T47D (cell line): Measurements from ENCODE around the gene POMT2.

ENCODE experiments used
- DNase-seq, 2 experiments: peaks; one replicate each; pipeline versions ENCODE4 v3.0.0 to v3.0.0-alpha.2; 2011 to 2012; ENCODE audit warnings: low read depth in 1 of 2, low spot score in 1 of 2
- JUND ChIP-seq: IDR thresholded peaks from 2 replicates; pipeline ENCODE4 v1.6.1; 2012; ENCODE audit warnings: low read depth
- in situ Hi-C: cut with HindIII; loops from 2 replicates; pipeline ENCODE4 v1.10.0; 2016; ENCODE audit warnings: low sequenced_read_pairs, low pct_unique_long_range_greater_than_20kb

Gene POMT2

GRCh38 chr14:77238356-77238755 is 82.3 kb downstream of the POMT2 start:
- no peak for DNase-seq
- in situ Hi-C loops, result no loop called here
- TF ChIP-seq JUND, result no peak

- in situ Hi-C loops, result no loop called here
- TF ChIP-seq JUND, result no peak
- no peak for DNase-seq
These were observed 83.9 kb downstream of the POMT2 start for GRCh38 chr14:77236814-77237213.

DNA sequence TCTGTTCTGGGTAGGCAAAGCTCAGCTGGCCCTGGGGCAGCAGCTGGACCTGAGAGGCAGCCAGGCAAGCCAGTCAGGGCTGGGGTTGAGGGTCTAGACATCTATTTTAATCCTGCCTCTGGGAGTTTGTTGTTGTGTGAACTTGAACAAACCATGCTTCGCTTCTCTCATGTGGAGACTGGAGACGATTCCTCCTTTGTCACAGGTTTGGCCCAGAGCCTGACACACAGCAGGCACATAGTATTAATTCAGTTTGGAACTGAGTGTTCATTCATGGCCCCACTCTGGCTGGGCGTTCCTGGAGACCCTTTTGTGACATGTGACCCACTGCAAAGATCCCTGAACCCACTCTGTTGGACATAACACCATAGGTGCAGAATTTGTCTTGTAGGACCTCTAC is 89.0 kb downstream of the POMT2 start:
- in situ Hi-C loops, result no loop called here
- DNase-seq, result no peak
- TF ChIP-seq JUND, result no peak

DNA sequence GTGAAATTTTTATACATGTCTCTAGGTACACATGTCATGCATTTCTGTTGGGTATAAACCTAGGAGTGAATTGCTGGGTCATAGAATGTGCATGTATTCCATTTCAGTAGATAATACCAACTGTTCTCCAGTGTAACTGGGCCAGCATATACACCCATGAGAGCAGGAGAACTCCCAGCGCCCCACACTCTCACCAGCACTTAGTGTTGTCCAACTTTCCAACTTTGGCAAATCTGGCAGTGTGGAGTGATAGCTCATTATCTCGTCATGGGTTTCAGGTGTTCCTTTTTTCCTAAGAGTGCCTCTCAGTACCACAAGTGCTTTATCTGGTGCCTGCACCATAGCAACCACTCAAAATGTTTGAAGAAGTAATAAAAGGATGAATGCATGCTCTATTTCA is 89.8 kb downstream of the POMT2 start:
- in situ Hi-C loops, result no loop called here
- no peak for TF ChIP-seq JUND
- DNase-seq, result no peak

DNA sequence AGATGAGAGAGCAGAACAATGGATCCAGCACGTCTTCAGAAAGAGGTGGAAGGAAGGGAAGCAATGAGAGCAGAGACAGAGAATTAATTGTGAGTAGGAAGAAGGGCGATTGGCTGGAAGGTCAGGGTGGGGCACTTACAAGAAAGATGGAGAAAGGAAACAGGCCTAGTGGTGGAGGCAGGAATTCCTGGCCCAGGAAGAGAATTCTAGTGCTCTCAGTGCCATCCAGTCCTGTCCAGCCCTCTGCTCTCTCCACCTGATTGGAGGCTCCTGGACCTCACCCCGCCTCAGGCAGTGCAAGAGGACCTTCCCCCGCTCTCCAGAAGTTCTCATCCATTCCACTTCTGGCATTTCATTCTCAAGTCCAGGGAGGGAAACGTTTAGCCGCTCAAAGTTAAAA is 92.6 kb downstream of the POMT2 start:
- DNase-seq, result no peak
- no peak for TF ChIP-seq JUND

DNA sequence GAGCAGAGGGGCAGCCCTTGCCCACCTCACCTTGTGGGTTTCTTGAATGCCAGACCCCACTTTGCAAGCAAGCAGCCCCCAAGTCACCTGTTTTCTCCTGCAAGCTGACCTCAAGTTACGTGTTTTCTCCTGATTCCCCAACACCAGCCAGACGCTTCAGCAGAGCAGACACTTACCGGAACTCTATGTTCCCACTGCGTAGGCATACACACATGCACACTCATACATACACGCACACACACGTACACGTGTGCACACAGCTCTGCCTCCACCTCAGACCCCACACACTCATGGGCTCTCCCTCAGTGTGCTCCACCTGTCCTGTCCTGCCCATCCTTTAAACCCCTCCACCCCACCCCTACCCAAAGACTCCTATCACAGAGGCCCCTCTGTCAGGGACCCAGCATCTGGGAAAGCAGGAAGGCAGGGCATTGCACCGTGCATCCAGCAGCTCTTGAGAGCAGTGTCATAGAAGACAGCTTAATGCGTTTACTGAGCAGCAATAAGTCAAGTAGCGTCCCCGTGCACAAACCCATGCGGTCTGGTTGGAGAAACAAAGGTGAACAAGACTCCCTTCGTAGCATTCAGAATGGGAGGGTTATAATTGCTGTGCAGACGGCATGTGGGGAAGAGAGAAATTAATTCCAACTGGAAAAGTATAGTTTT is 94.7 kb downstream of the POMT2 start:
- DNase-seq, result no peak
- TF ChIP-seq JUND, result no peak
- in situ Hi-C loops, result no loop called here

More for the DNA sequence above, 92.6 kb downstream of the POMT2 start:
- in situ Hi-C loops, result no loop called here

DNA sequence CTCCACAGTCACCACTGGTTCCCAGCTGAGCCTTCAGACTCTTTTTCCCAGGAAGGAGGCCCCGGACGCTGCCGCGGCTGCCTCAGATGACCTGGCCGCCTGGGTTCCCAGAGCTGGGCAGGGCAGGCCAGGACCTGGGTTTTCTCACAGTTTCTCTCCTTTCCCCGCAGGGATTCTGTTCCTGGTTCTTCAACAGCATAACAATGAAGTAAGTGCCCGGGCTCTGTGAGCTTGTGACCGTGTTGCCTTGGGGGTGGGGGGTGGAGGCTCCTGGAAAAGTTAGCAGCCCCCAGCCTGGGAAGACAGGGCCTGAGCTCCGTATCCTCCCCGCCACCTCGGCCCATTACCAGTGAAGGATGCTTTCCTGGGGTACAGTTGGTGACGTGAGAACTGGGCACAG is 95.4 kb downstream of the POMT2 start:
- no peak for TF ChIP-seq JUND
- in situ Hi-C loops, result no loop called here
- no peak for DNase-seq
